GM12801 (cell line): ENCODE results near the gene EIF3J.

Source experiments
- TF ChIP-seq, protein P1 (sequence below): IDR thresholded peaks from one replicate; pipeline ENCODE4 v1.5.1; 2011; ENCODE audit warnings: control low read depth; ENCODE audit not compliant: insufficient read length; ENCODE audit errors: extremely low read depth

Gene EIF3J

DNA sequence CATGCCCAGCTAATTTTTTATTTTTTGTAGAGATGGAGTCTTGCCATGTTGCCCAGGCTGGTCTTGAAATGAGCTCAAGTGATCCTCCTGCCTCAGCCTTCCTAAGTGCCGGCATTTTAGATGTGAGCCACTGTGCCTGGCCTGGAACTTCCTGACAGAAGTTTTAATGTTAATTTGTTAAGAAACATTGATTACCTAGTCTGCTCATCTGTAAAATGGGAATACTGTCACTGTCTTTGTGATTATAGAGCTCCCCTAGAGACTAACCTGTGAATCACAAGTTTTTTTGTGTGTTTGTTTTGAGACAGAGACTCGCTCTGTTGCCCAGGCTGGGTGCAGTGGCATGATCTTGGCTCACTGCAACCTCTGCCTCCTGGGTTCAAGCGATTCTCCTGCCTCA lies 4.3 kb upstream of the EIF3J start:
- TF ChIP-seq, protein P1, sequence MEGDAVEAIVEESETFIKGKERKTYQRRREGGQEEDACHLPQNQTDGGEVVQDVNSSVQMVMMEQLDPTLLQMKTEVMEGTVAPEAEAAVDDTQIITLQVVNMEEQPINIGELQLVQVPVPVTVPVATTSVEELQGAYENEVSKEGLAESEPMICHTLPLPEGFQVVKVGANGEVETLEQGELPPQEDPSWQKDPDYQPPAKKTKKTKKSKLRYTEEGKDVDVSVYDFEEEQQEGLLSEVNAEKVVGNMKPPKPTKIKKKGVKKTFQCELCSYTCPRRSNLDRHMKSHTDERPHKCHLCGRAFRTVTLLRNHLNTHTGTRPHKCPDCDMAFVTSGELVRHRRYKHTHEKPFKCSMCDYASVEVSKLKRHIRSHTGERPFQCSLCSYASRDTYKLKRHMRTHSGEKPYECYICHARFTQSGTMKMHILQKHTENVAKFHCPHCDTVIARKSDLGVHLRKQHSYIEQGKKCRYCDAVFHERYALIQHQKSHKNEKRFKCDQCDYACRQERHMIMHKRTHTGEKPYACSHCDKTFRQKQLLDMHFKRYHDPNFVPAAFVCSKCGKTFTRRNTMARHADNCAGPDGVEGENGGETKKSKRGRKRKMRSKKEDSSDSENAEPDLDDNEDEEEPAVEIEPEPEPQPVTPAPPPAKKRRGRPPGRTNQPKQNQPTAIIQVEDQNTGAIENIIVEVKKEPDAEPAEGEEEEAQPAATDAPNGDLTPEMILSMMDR = no peak

GRCh38 chr15:44535092-44535491 lies 1.9 kb upstream of the EIF3J start:
- TF ChIP-seq, protein P1 = no peak

DNA sequence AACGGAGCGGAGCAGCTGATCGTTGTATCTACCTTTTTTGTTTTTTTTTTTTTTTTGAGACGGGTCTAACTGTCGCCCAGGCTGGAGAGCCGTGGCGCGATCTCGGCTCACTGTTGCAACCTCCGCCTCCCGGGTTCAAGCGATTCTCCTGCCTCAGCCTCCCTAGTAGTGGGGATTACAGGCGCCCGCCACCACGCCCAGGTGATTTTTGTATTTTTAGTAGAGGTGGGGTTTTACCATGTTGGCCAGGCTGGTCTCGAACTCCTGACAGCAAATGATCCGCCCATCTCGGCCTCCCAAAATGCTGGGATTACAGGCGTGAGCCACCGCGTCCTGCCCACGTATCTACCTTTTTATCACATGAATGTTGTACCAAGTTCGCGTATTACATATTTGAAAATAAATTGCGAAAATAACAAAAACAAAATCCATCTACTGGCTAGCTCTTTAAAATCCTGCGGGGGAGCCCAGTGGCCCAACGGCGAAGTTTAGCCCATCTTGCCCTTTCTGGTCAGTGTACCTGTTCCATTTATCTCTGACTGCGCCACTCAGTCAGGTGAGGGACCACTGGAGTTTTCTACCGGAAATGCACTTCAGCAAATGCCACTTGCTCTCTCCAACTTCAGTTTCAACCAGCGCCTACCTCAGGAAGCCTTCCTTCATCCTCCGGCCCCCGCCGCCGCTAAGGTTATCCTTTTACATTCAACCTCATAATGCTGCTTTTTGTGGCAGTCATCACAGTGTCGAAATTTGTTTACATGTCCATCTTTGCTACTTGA lies 1.2 kb upstream of the EIF3J start:
- TF ChIP-seq, protein P1 = no peak

DNA sequence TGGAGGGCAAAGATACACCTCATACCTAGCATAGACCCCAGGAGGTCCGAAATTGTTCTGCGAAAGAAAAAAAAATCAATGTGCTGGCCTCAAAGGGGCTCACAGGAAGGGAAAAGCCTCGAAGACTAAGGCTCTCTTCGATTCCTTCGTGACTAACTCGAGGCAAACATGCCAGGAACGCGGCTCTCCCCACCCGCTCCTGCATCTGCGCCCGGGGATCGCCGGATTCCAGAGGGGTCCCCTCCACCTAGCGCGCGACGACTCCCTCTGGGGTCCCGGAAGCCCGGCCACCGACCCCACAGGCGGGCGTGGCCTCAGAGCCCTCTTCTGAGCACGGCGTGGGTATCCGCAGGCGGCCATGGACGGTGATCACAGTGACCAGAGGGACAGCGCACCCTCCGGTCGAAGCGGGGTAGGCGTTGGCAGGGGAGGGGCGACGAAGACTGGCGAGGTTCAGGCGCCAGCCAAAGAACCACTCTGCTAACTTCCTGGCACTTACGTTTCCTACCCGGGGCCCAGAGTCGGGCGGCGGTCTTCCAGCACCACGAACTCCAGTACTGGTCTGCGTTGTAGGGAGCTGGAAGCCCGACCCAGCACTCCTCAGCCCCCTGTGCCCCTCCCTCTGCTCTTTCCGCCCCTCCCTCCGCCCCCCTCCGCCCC lies 515 bp upstream of the EIF3J start:
- TF ChIP-seq, protein P1 = no peak

DNA sequence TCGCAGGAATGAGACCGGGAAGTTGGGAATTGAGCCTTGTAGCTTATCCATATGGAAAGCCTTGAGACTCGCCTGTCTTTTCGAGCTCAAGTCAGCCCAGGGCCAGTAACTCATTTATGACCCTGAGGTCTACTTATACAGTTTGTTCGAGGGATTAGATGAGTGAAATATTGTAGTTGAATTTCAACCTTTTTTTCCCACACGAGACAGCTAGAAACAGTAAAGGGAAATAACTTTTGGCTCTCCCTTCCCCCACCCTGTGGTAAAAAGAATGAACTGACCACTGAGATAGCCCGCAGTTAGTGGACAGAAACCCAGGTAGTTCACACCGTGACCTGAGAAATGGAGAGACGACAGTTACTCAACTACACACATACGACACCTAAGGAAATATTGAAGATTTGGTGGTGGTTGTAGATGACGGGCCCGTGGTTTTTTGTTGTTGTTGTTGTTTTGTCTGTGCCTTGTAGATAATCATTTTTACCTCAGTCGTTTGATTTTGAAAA lies 841 bp downstream of the EIF3J start:
- TF ChIP-seq, protein P1 = no peak

DNA sequence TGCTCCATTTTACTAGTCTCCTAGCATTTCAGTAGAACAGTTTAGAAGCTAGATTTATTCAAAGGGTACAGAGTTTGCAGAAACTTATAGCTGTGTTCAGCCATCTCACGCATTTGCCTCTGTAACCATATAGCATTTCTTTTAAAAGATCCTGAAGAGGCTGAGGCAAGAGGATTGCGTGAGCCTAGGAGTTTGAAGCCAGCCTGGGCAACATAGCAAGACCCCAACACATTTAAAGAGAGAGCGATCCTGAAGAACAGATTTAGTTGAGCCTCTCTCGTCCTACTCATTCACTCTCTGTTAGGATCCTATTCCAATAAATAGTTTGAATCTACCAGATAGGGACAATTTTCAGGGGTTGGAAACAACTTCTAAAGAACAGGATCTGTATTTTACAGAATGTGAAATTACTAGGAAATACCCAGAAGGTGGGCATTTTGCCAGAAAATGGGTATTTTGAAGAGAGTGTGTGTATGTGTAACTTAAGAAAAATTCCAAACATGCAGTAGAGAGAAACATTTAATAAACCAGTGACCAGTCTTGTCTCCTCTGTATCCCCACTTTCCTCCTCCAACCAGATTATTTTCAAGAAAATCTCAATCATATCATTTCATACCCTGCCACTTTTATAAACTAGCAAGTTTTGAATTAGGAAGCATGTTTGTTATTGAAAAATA lies 4.5 kb downstream of the EIF3J start:
- TF ChIP-seq, protein P1 = no peak

GRCh38 chr15:44542596-44542995 lies 5.6 kb downstream of the EIF3J start:
- TF ChIP-seq, protein P1 = no peak
